ENCODE data around the gene TNNT3. TPM values are rescaled to one million over a fixed set of nuclear protein-coding genes. Genes with fewer than 3 reads are reported as not detected.

Gene TNNT3
- total RNA-seq, 1 donor from 2014 or later = 10.1 TPM

DNA sequence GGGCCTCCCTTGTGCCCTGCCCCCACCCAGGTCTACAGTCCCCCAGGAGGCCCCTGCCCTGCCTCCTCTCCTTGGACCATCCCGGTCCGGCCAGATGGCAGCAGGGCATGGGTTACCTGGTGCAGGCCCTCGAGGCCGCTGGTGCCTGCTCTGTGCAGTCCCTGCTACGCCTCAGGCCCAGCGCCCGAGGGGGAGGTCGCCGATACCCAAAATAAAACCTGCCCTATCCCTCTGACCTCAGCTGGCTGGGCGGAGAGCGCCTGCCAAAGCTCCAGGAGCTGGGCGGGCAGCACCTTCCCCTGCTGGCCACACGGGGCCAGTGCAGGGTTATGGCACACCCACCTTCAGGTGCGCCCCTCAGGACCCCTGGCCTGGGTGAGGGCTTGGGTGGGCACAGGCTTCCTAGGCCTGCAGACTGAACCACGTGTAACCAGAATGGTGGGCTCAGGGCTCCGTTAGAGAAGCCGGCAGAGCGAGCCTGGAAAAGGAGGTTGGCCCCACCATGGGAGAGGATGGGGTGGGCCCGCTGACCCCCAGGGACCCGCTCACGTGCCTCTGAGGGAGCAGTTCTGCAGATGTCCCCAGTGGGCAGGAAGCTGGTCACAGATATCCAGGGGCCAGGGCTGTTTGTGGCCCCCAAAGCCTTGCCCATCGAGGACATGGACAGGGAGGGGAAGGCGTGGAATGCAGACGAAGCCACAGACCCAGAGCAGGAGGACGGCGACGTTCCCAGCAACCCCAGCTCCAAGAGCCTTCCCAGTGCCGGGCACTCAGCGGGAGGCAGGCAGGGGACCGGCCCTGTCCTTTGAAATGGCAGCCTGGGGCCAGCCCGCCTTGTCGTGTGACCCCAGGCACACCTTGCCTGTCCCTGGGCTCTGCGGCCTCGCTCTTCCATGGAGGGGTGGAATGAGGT, 1.7 kb upstream of the TNNT3 start:
- intact Hi-C loops (cut with DNase I) = loop anchor here (2.0 to 5.0 kb wide), 2 partner anchors 35 to 81 kb away; no protein-coding TSS in a partner anchor
- H3K27me3 ChIP-seq = no peaks in the 10 kb centered on the region
- no peaks in the 10 kb centered on the region for H3K4me1 ChIP-seq
- H3K36me3 ChIP-seq = no peaks in the 10 kb centered on the region
- DNase-seq (ENCODE audit: low spot score in 2 of 2) = no peak
- TF ChIP-seq, protein P1, sequence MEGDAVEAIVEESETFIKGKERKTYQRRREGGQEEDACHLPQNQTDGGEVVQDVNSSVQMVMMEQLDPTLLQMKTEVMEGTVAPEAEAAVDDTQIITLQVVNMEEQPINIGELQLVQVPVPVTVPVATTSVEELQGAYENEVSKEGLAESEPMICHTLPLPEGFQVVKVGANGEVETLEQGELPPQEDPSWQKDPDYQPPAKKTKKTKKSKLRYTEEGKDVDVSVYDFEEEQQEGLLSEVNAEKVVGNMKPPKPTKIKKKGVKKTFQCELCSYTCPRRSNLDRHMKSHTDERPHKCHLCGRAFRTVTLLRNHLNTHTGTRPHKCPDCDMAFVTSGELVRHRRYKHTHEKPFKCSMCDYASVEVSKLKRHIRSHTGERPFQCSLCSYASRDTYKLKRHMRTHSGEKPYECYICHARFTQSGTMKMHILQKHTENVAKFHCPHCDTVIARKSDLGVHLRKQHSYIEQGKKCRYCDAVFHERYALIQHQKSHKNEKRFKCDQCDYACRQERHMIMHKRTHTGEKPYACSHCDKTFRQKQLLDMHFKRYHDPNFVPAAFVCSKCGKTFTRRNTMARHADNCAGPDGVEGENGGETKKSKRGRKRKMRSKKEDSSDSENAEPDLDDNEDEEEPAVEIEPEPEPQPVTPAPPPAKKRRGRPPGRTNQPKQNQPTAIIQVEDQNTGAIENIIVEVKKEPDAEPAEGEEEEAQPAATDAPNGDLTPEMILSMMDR (IDR thresholded peaks at IDR 0.05) = peak; percentile 39 to 63 (median 58)
- no peak overlapping the region for H3K4me3 ChIP-seq
- no peak overlapping the region for H3K27ac ChIP-seq
- H3K9me3 ChIP-seq = no peaks in the 10 kb centered on the region

DNA sequence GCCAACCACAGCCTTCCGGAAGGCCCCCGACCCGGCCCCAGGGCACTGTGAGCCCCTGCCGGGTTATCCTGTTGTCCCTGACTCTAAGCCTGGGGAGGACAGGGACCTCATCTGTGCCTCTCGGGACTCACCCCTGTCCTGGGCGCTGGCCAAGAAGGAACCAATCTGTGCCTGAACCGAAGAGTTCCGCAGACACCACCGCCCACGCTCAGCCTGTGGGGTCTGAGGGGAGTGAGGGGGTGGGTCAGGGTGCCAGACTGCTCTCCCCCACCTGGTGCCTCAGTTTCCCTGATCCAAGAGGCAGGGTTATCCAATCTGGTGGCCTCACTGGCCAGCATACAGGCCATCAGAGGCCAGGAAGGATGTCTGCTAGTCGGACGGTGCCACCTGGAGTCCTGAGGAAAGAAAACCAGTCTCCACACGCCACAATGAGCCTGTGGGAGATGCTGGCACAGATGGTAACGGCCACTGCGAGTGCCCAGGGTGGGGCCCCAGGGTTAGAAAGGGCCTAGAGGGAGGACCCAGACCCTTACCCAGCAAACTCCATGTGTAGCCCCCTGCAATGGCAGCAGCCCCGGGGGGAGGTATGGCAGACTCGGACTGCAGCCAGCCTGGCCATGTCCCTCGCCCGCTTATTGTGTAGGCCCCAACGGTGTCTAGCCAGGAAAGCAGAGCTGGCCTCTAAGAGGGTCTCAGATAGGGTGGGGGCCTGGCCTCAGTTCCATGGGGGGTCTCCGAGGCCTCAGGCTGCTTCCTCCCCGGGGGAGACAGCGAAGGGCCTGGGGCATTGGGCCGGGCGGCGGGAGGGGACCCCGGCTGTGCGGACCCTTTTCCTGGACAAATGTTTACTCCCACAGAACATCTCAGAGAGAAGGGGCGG, 827 bp upstream of the TNNT3 start:
- Histone ChIP-seq H3K27me3 (no peaks in the 10 kb centered on the region), H3K9me3 (no peaks in the 10 kb centered on the region), H3K4me1 (no peaks in the 10 kb centered on the region), H3K4me3 (no peak overlapping the region), H3K36me3 (no peaks in the 10 kb centered on the region), H3K27ac (no peak overlapping the region)
- no peak for DNase-seq (ENCODE audit: low spot score in 2 of 2)
- intact Hi-C loops (cut with DNase I) = loop anchor here (2.0 to 5.0 kb wide), 2 partner anchors 36 to 82 kb away; no protein-coding TSS in a partner anchor
- TF ChIP-seq, protein P1 (IDR thresholded peaks at IDR 0.05) = peak in 1 of 3 experiments; percentile 20

DNA sequence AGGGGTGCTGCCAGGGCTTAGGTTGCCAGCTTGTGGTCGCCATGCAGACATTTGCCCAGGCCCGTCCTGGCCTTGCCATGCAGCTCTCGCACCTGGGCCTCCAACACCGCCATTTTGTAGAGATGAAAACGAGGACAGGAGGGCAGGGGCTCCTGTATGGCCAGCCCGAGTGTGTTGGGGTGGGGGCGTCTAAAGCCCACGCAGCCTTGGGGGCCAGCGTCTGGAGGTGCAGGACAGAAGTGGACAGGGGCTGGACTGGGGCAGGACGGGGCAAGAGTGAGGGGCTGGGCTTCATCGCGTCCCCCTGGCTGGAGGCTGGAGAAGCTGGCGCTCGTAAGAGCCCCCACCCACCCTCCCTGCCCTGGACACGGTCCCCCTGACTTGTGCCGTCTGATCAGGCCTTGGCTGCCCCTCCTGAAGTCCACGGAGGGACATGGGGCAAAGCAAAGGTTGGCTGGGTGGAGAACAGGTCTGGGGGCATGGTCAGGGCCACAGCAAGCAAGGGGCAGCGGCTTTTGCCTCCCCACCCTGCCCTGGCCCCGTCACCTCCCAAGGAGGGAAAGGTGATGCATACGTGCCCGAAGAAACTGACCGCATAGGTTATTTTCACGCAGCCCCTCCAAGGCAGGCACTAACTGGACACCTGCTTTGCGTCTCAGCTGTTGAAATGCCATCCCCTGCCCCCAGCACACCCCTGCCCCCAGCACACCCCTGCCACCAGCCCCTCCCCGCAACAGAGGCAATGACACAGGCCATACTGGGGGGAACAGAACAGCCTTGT, 815 bp downstream of the TNNT3 start:
- intact Hi-C loops (cut with DNase I) = no loop called here
- Histone ChIP-seq H3K9me3 (no peaks in the 10 kb centered on the region), H3K4me3 (no peak overlapping the region), H3K4me1 (no peaks in the 10 kb centered on the region), H3K27ac (no peak overlapping the region), H3K27me3 (no peaks in the 10 kb centered on the region), H3K36me3 (no peaks in the 10 kb centered on the region)
- TF ChIP-seq, protein P1 (IDR thresholded peaks at IDR 0.05) = no peak
- no peak for DNase-seq (ENCODE audit: low spot score in 2 of 2)

DNA sequence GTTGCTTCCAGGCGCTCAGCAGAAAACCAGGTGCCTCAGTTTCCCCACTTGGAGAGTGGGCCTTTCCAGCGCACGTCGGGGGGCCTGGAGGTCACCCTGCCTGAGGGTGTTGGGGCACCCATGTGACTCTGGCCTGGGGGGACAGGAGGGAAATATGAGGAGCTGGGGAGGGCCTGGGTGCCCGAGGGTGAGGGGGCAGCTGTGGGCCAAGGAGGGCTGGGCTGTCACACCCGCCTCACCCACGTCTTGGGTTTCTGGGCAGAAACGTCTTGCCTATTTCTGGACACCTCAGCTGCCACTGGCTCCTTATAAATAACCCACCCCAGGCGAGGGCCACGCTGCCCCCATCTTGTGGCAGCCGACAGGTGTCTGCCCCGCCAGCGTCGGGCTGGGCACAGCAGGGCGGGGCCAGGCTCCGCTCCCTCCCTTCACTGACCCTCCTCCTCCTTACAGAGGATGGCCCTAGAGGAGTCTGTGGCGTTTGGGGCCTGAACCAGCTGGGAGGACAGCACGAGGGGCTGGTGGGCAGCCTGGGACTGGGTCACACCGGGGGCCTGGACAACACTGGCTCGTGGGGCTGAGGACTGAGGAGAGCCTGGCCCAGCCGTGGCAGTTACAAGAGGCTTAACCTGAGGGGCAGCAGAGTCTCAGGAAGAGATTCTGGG, 1.5 kb downstream of the TNNT3 start:
- intact Hi-C loops (cut with DNase I) = no loop called here
- DNase-seq (ENCODE audit: low spot score in 2 of 2) = no peak
- Histone ChIP-seq H3K4me3 (no peak overlapping the region), H3K9me3 (no peaks in the 10 kb centered on the region), H3K36me3 (no peaks in the 10 kb centered on the region), H3K27me3 (no peaks in the 10 kb centered on the region), H3K4me1 (no peaks in the 10 kb centered on the region), H3K27ac (no peak overlapping the region)
- TF ChIP-seq, protein P1 (IDR thresholded peaks at IDR 0.05) = no peak
